OCI-M2 (cell line): Measurements from ENCODE around the gene KIAA0753.
"Not testable (repeated sequence)": the region's sequence is repeated elsewhere in the genome, so short reads cannot be mapped to it uniquely, and the experiment has no call there.

Source experiments
- DNase-seq: peaks from one replicate; lab custom pipeline; 2025; ENCODE audit not compliant: unreplicated experiment; lab: John Stamatoyannopoulos, UW

Gene KIAA0753

GRCh38 chr17:6668727-6669425 is 28.4 kb upstream of the KIAA0753 start:
- DNase-seq = no peak

GRCh38 chr17:6668219-6668618 is 27.7 kb upstream of the KIAA0753 start:
- DNase-seq = no peak

GRCh38 chr17:6667516-6667915 is 27.0 kb upstream of the KIAA0753 start:
- DNase-seq = no peak

- DNase-seq = no peak
Measured at GRCh38 chr17:6666557-6666956, 26.0 kb upstream of the KIAA0753 start.

GRCh38 chr17:6666077-6666521 is 25.6 kb upstream of the KIAA0753 start:
- DNase-seq = no peak

GRCh38 chr17:6663200-6663599 is 22.7 kb upstream of the KIAA0753 start:
- not testable (repeated sequence) for DNase-seq

GRCh38 chr17:6661464-6661848 is 20.9 kb upstream of the KIAA0753 start:
- DNase-seq = no peak

GRCh38 chr17:6660805-6661463 is 20.4 kb upstream of the KIAA0753 start:
- no peak for DNase-seq

GRCh38 chr17:6660101-6660500 is 19.6 kb upstream of the KIAA0753 start:
- DNase-seq = no peak

- DNase-seq = not testable (repeated sequence)
Measured at GRCh38 chr17:6658411-6658810, 17.9 kb upstream of the KIAA0753 start.

GRCh38 chr17:6657633-6658287 is 17.2 kb upstream of the KIAA0753 start:
- no peak for DNase-seq

- not testable (repeated sequence) for DNase-seq
Measured at GRCh38 chr17:6656797-6657632, 16.5 kb upstream of the KIAA0753 start.

- DNase-seq = not testable (repeated sequence)
Measured at GRCh38 chr17:6655732-6656361, 15.3 kb upstream of the KIAA0753 start.

GRCh38 chr17:6654841-6655731 is 14.6 kb upstream of the KIAA0753 start:
- DNase-seq = no peak

- no peak for DNase-seq
Measured at GRCh38 chr17:6651919-6652452, 11.5 kb upstream of the KIAA0753 start.

GRCh38 chr17:6651354-6651918 is 10.9 kb upstream of the KIAA0753 start, which contains the start of the genes C17orf100 and MED31:
C17orf100 (plus strand) TSS chr17:6651762; CDS start chr17:6651914, 152 bp downstream.
MED31 (minus strand) TSS chr17:6651605; CDS start chr17:6651528, 77 bp downstream.
- DNase-seq = peak; percentile 53

GRCh38 chr17:6648181-6648580 is 7.7 kb upstream of the KIAA0753 start:
- no peak for DNase-seq

- DNase-seq = no peak
Measured at GRCh38 chr17:6643451-6644125, 3.1 kb upstream of the KIAA0753 start.
